ENCODE measurements around the gene PAN2. TPM values are rescaled to one million over a fixed set of nuclear protein-coding genes. Genes with fewer than 3 reads are reported as not detected.
"Not testable (repeated sequence)": the region's sequence is repeated elsewhere in the genome, so short reads cannot be mapped to it uniquely, and the experiment has no call there.

PAN2 gene
- total and polyA plus RNA-seq, 4 experiments from 2014 or later, result 5.6 to 203 (median 102) TPM

- ChIA-PET CTCF (ENCODE audit: partially characterized antibody) (interaction anchor here (0.7 to 4.1 kb wide), 5 partner anchors 11 to 330 kb away, joined by 3 to 23 read pairs (median 3); partner anchors contain the start of gene STAT2), POLR2A (ENCODE audit: partially characterized antibody) (interaction anchor here (0.6 to 14.4 kb wide), 4 partner anchors 11 to 128 kb away, joined by 3 to 264 read pairs (median 60); partner anchors contain the start of genes APOF, CNPY2 and STAT2)
- H3K9me3 Mint-ChIP-seq; H3K36me3 ChIP-seq (ENCODE audit: insufficient read depth, low read length); H3K27me3 Mint-ChIP-seq; H3K4me3 Mint-ChIP-seq; DNase-seq; H3K27me3 ChIP-seq (ENCODE audit: insufficient read depth, low read length); H3K9me3 ChIP-seq (ENCODE audit: control insufficient read depth in 1 of 2, low read length in 2 of 2); intact Hi-C loops (cut with micrococcal nuclease); H3K27ac ChIP-seq (ENCODE audit: low read depth, low read length); H3K4me3 ChIP-seq (ENCODE audit: low read length in 2 of 2): not testable (repeated sequence)
- Mint-ChIP-seq H3K4me1 (peaks cover 33 to 67% (median 44%) of the 10 kb centered on the region in 4 donors), H3K27ac (peak overlapping the region in 4 of 7 donors; percentile 37 to 100 (median 100)), H3K36me3 (peaks cover 11 to 26% of the 10 kb centered on the region in 2 donors)
- peaks cover 53% of the 10 kb centered on the region for H3K4me1 ChIP-seq (ENCODE audit: insufficient read depth, low read length)
Measured at GRCh38 chr12:56335527-56335926, 1.7 kb upstream of the PAN2 start.

- Mint-ChIP-seq H3K9me3 (peaks cover 0 to 3% (median 0%) of the 10 kb centered on the region in 8 donors), H3K4me3 (peak overlapping the region; percentile 89 to 99 (median 94)), H3K27ac (peak overlapping the region; percentile 99 to 100 (median 100)), H3K4me1 (peaks cover 28 to 56% (median 35%) of the 10 kb centered on the region in 4 donors), H3K27me3 (peaks cover 0 to 2% of the 10 kb centered on the region in 2 donors), H3K36me3 (peaks cover 13 to 22% of the 10 kb centered on the region in 2 donors)
- ChIA-PET CTCF (ENCODE audit: partially characterized antibody) (interaction anchor here (1.0 to 4.1 kb wide), 6 partner anchors 10 to 129 kb away, joined by 3 to 24 read pairs (median 4); partner anchors contain the start of genes CNPY2 and STAT2), POLR2A (ENCODE audit: partially characterized antibody) (interaction anchor here (1.3 to 14.4 kb wide), 9 partner anchors 9 to 361 kb away, joined by 5 to 264 read pairs (median 9); partner anchors contain the start of genes APOF, CNPY2, RAB5B and RNF41)
- H3K4me3 ChIP-seq (ENCODE audit: low read length in 2 of 2), result peak overlapping the region; percentile 69 to 83
- H3K36me3 ChIP-seq (ENCODE audit: insufficient read depth, low read length), result no peaks in the 10 kb centered on the region
- intact Hi-C loops (cut with micrococcal nuclease), result loop anchor here (1.0 kb wide), 5 partner anchors 26 to 134 kb away; partner anchors contain the start of genes CS, SPRYD4, STAT2 and TIMELESS
- peaks cover 42% of the 10 kb centered on the region for H3K4me1 ChIP-seq (ENCODE audit: insufficient read depth, low read length)
- no peaks in the 10 kb centered on the region for H3K27me3 ChIP-seq (ENCODE audit: insufficient read depth, low read length)
- no peak for DNase-seq
- H3K9me3 ChIP-seq (ENCODE audit: control insufficient read depth in 1 of 2, low read length in 2 of 2), result no peaks in the 10 kb centered on the region
- peak overlapping the region; percentile 99 for H3K27ac ChIP-seq (ENCODE audit: low read depth, low read length)
Measured at GRCh38 chr12:56334490-56334793, 642 bp upstream of the PAN2 start.

GRCh38 chr12:56333197-56333678 lies 562 bp downstream of the PAN2 start:
- Mint-ChIP-seq H3K9me3 (peaks cover 0 to 3% (median 0%) of the 10 kb centered on the region in 8 donors), H3K4me1 (peaks cover 17 to 44% (median 24%) of the 10 kb centered on the region in 4 donors), H3K27ac (peak overlapping the region; percentile 99 to 100 (median 100)), H3K27me3 (peaks cover 0 to 2% of the 10 kb centered on the region in 2 donors), H3K4me3 (peak overlapping the region; percentile 89 to 99 (median 94)), H3K36me3 (peaks cover 7 to 18% of the 10 kb centered on the region in 2 donors)
- intact Hi-C loops (cut with micrococcal nuclease), result loop anchor here (1.0 kb wide), 1 partner anchor 17 kb away; no protein-coding TSS in a partner anchor
- DNase-seq, result no peak
- Histone ChIP-seq H3K27me3 (ENCODE audit: insufficient read depth, low read length) (no peaks in the 10 kb centered on the region), H3K36me3 (ENCODE audit: insufficient read depth, low read length) (no peaks in the 10 kb centered on the region), H3K9me3 (ENCODE audit: control insufficient read depth in 1 of 2, low read length in 2 of 2) (no peaks in the 10 kb centered on the region), H3K4me3 (ENCODE audit: low read length in 2 of 2) (peak overlapping the region; percentile 69 to 83), H3K27ac (ENCODE audit: low read depth, low read length) (peak overlapping the region; percentile 99), H3K4me1 (ENCODE audit: insufficient read depth, low read length) (peaks cover 31% of the 10 kb centered on the region)
- POLR2A ChIA-PET (ENCODE audit: partially characterized antibody), result interaction anchor here (0.8 to 14.4 kb wide), 19 partner anchors 9 to 603 kb away, joined by 3 to 264 read pairs (median 5); partner anchors contain the start of genes ANKRD52, APOF, CNPY2 and COQ10A
- CTCF ChIA-PET (ENCODE audit: partially characterized antibody), result interaction anchor here (0.6 to 4.1 kb wide), 8 partner anchors 11 to 688 kb away, joined by 3 to 24 read pairs (median 3); partner anchors contain the start of genes CNPY2 and STAT2

- peaks cover 11 to 24% of the 10 kb centered on the region in 2 donors for H3K36me3 Mint-ChIP-seq
- intact Hi-C loops (cut with micrococcal nuclease), result loop anchor here (1.0 kb wide), 1 partner anchor 16 kb away; no protein-coding TSS in a partner anchor
- H3K27me3 Mint-ChIP-seq, result peaks cover 0 to 2% of the 10 kb centered on the region in 2 donors
- Histone ChIP-seq H3K27ac (ENCODE audit: low read depth, low read length) (peak overlapping the region; percentile 99), H3K27me3 (ENCODE audit: insufficient read depth, low read length) (no peaks in the 10 kb centered on the region), H3K4me1 (ENCODE audit: insufficient read depth, low read length) (peaks cover 25% of the 10 kb centered on the region), H3K36me3 (ENCODE audit: insufficient read depth, low read length) (no peaks in the 10 kb centered on the region), H3K9me3 (ENCODE audit: control insufficient read depth in 1 of 2, low read length in 2 of 2) (no peaks in the 10 kb centered on the region), H3K4me3 (ENCODE audit: low read length in 2 of 2) (peak overlapping the region; percentile 69 to 83)
- DNase-seq, result no peak
- ChIA-PET POLR2A (ENCODE audit: partially characterized antibody) (interaction anchor here (0.8 to 14.4 kb wide), 17 partner anchors 10 to 603 kb away, joined by 3 to 264 read pairs (median 5); partner anchors contain the start of genes ANKRD52, APOF, CNPY2 and CS), CTCF (ENCODE audit: partially characterized antibody) (interaction anchor here (0.6 to 4.1 kb wide), 9 partner anchors 12 to 687 kb away, joined by 3 to 24 read pairs (median 4); partner anchors contain the start of genes CNPY2, RNF41 and STAT2)
- peaks cover 0 to 3% (median 0%) of the 10 kb centered on the region in 8 donors for H3K9me3 Mint-ChIP-seq
- H3K27ac Mint-ChIP-seq, result peak overlapping the region; percentile 99 to 100 (median 100)
- H3K4me1 Mint-ChIP-seq, result peaks cover 15 to 38% (median 22%) of the 10 kb centered on the region in 4 donors
- peak overlapping the region; percentile 89 to 99 (median 94) for H3K4me3 Mint-ChIP-seq
Measured at GRCh38 chr12:56332512-56333196, 1.1 kb downstream of the PAN2 start.

- POLR2A ChIA-PET (ENCODE audit: partially characterized antibody), result interaction anchor here (0.6 to 1.3 kb wide), 2 partner anchors 15 to 402 kb away, joined by 3 read pairs; partner anchors contain the start of gene CNPY2
- Histone ChIP-seq H3K9me3 (ENCODE audit: control insufficient read depth in 1 of 2, low read length in 2 of 2) (no peaks in the 10 kb centered on the region), H3K36me3 (ENCODE audit: insufficient read depth, low read length) (peaks cover 12% of the 10 kb centered on the region), H3K4me3 (ENCODE audit: low read length in 2 of 2) (no peak overlapping the region), H3K4me1 (ENCODE audit: insufficient read depth, low read length) (peaks cover 20% of the 10 kb centered on the region), H3K27ac (ENCODE audit: low read depth, low read length) (no peak overlapping the region), H3K27me3 (ENCODE audit: insufficient read depth, low read length) (no peaks in the 10 kb centered on the region)
- intact Hi-C loops (cut with micrococcal nuclease), result no loop called here
- Mint-ChIP-seq H3K27me3 (peaks cover 0 to 2% of the 10 kb centered on the region in 2 donors), H3K9me3 (peaks cover 0 to 3% (median 0%) of the 10 kb centered on the region in 8 donors), H3K27ac (peak overlapping the region in 5 of 7 donors; percentile 1 to 74 (median 43)), H3K4me3 (peak overlapping the region in 4 of 8 donors; percentile 2 to 44 (median 21)), H3K36me3 (peaks cover 22 to 37% of the 10 kb centered on the region in 2 donors), H3K4me1 (peaks cover 15 to 27% (median 20%) of the 10 kb centered on the region in 4 donors)
- CTCF ChIA-PET (ENCODE audit: partially characterized antibody), result no interaction called here
- no peak for DNase-seq
Measured at GRCh38 chr12:56330936-56331490, 2.8 kb downstream of the PAN2 start.

- H3K36me3 ChIP-seq (ENCODE audit: insufficient read depth, low read length), result peaks cover 52% of the 10 kb centered on the region
- no peaks in the 10 kb centered on the region for H3K27me3 Mint-ChIP-seq
- peak overlapping the region in 2 of 7 donors; percentile 7 to 70 for H3K27ac Mint-ChIP-seq
- no peaks in the 10 kb centered on the region for H3K27me3 ChIP-seq (ENCODE audit: insufficient read depth, low read length)
- H3K4me1 ChIP-seq (ENCODE audit: insufficient read depth, low read length), result no peaks in the 10 kb centered on the region
- peaks cover 0 to 10% (median 2%) of the 10 kb centered on the region in 4 donors for H3K4me1 Mint-ChIP-seq
- no peak overlapping the region for H3K4me3 ChIP-seq (ENCODE audit: low read length in 2 of 2)
- intact Hi-C loops (cut with micrococcal nuclease), result no loop called here
- peaks cover 55 to 66% of the 10 kb centered on the region in 2 donors for H3K36me3 Mint-ChIP-seq
- ChIA-PET POLR2A (ENCODE audit: partially characterized antibody) (no interaction called here), CTCF (ENCODE audit: partially characterized antibody) (no interaction called here)
- H3K9me3 Mint-ChIP-seq, result no peaks in the 10 kb centered on the region
- no peak for DNase-seq
- H3K4me3 Mint-ChIP-seq, result no peak overlapping the region
- no peaks in the 10 kb centered on the region for H3K9me3 ChIP-seq (ENCODE audit: control insufficient read depth in 1 of 2, low read length in 2 of 2)
- H3K27ac ChIP-seq (ENCODE audit: low read depth, low read length), result no peak overlapping the region
Measured at GRCh38 chr12:56326533-56326932, 7.3 kb downstream of the PAN2 start.

Measured in CD4-positive, alpha-beta memory T cell (primary cell).